Activated T-cell treated with anti-CD3 and anti-CD28 coated beads, Interleukin-2, amount 50 U/mL, for 72 hours (primary cell): ENCODE data around the gene PRR5. TPM values are rescaled to one million over a fixed set of nuclear protein-coding genes. Genes with fewer than 3 reads are reported as not detected.
"Not testable (repeated sequence)": the region's sequence is repeated elsewhere in the genome, so short reads cannot be mapped to it uniquely, and the experiment has no call there.

ENCODE experiments used
- ATAC-seq, 2 donors: fragments of 150-1000 bp; cut with Tn5 transposase; replicated peaks in 1 of 2; 2 replicates each; pipeline ENCODE4 v1.10.0; 2021; ENCODE audit warnings: moderate library complexity in 2 of 2, mild to moderate bottlenecking in 1 of 2
- DNase-seq, 2 donors: peaks; one replicate each; pipeline ENCODE4 v3.0.0; 2021 to 2022; ENCODE audit warnings: mixed read lengths in 1 of 2
- H3K27ac Mint-ChIP-seq: one replicate; pipeline ENCODE4 v1.8.0; 2022; ENCODE audit warnings: mild to moderate bottlenecking, moderate library complexity, mixed read lengths
- H3K27me3 Mint-ChIP-seq: one replicate; pipeline ENCODE4 v1.8.0; 2022; ENCODE audit warnings: low read depth, mixed read lengths
- H3K36me3 Mint-ChIP-seq, 2 donors: one replicate each; pipeline ENCODE4 v1.8.0; 2022; ENCODE audit warnings: mixed read lengths in 2 of 2, mild to moderate bottlenecking in 1 of 2; ENCODE audit not compliant: insufficient read depth in 2 of 2
- H3K4me1 Mint-ChIP-seq: one replicate; pipeline ENCODE4 v1.8.0; 2022; ENCODE audit warnings: low read depth, mixed read lengths
- H3K4me3 Mint-ChIP-seq, 2 donors: one replicate each; pipeline ENCODE4 v1.8.0; 2022; ENCODE audit warnings: mild to moderate bottlenecking in 2 of 2, mixed read lengths in 2 of 2, moderate library complexity in 2 of 2
- H3K9me3 Mint-ChIP-seq, 2 donors: one replicate each; pipeline ENCODE4 v1.8.0; 2022; ENCODE audit warnings: mixed read lengths in 2 of 2
- total RNA-seq, 2 donors: library from RNA; stranded (reverse); gene quantifications; one replicate each; pipeline ENCODE4 v1.2.3, GENCODE V29; 2022

Gene PRR5
- 10 to 100 TPM; 11.7 to 12.0 TPM for total RNA-seq

GRCh38 chr22:44701824-44702478, at the start of gene PRR5:
PRR5 (plus strand) TSS chr22:44702204; CDS start chr22:44702475, 271 bp downstream.
- DNase-seq (peak; percentile 82 to 86), ATAC-seq (peak; percentile 91)
- H3K27me3 Mint-ChIP-seq = no peaks in the 10 kb centered on the region
- H3K4me3 Mint-ChIP-seq = peak within 1 kb of the TSS; percentile 75
- H3K27ac Mint-ChIP-seq = no peak within 1 kb of the TSS
- no peaks in the 10 kb centered on the region for H3K9me3 Mint-ChIP-seq
- no peaks in the 10 kb centered on the region for H3K36me3 Mint-ChIP-seq
- peaks cover 26% of the 10 kb centered on the region for H3K4me1 Mint-ChIP-seq

- H3K4me3 Mint-ChIP-seq, H3K36me3 Mint-ChIP-seq, H3K27me3 Mint-ChIP-seq, H3K4me1 Mint-ChIP-seq, DNase-seq, ATAC-seq, H3K9me3 Mint-ChIP-seq, H3K27ac Mint-ChIP-seq: not testable (repeated sequence)
These were observed 49.1 kb upstream of the PRR5 start for GRCh38 chr22:44652866-44653265.

- Mint-ChIP-seq H3K4me1 (peaks cover 1% of the 10 kb centered on the region), H3K27me3 (no peaks in the 10 kb centered on the region), H3K4me3 (no peak overlapping the region), H3K27ac (no peak overlapping the region), H3K36me3 (no peaks in the 10 kb centered on the region), H3K9me3 (no peaks in the 10 kb centered on the region)
- DNase-seq = no peak
- ATAC-seq = no peak
These were observed 43.6 kb upstream of the PRR5 start for GRCh38 chr22:44658311-44658953.

- Mint-ChIP-seq H3K9me3 (no peaks in the 10 kb centered on the region), H3K4me3 (no peak overlapping the region), H3K27ac (no peak overlapping the region), H3K27me3 (no peaks in the 10 kb centered on the region), H3K36me3 (no peaks in the 10 kb centered on the region), H3K4me1 (peaks cover 8% of the 10 kb centered on the region)
- no peak for DNase-seq
- ATAC-seq = no peak
These were observed 42.9 kb upstream of the PRR5 start for GRCh38 chr22:44659140-44659539.

GRCh38 chr22:44660051-44660830, 41.8 kb upstream of the PRR5 start:
- H3K4me3 Mint-ChIP-seq = no peak overlapping the region
- H3K4me1 Mint-ChIP-seq = peaks cover 19% of the 10 kb centered on the region
- ATAC-seq (no peak), DNase-seq (no peak)
- no peaks in the 10 kb centered on the region for H3K36me3 Mint-ChIP-seq
- H3K9me3 Mint-ChIP-seq = no peaks in the 10 kb centered on the region
- H3K27me3 Mint-ChIP-seq = no peaks in the 10 kb centered on the region
- H3K27ac Mint-ChIP-seq = no peak overlapping the region

- H3K9me3 Mint-ChIP-seq = no peaks in the 10 kb centered on the region
- no peaks in the 10 kb centered on the region for H3K36me3 Mint-ChIP-seq
- no peak overlapping the region for H3K27ac Mint-ChIP-seq
- DNase-seq (no peak), ATAC-seq (no peak)
- no peaks in the 10 kb centered on the region for H3K27me3 Mint-ChIP-seq
- no peak overlapping the region for H3K4me3 Mint-ChIP-seq
- peaks cover 24% of the 10 kb centered on the region for H3K4me1 Mint-ChIP-seq
These were observed 40.9 kb upstream of the PRR5 start for GRCh38 chr22:44661070-44661469.

GRCh38 chr22:44661659-44662569, 40.1 kb upstream of the PRR5 start:
- ATAC-seq (no peak), DNase-seq (no peak)
- Mint-ChIP-seq H3K9me3 (no peaks in the 10 kb centered on the region), H3K4me1 (peaks cover 24% of the 10 kb centered on the region), H3K27ac (no peak overlapping the region), H3K4me3 (no peak overlapping the region), H3K27me3 (no peaks in the 10 kb centered on the region), H3K36me3 (no peaks in the 10 kb centered on the region)

GRCh38 chr22:44663256-44663999, 38.6 kb upstream of the PRR5 start:
- peaks cover 33% of the 10 kb centered on the region for H3K4me1 Mint-ChIP-seq
- ATAC-seq (no peak), DNase-seq (no peak)
- no peaks in the 10 kb centered on the region for H3K9me3 Mint-ChIP-seq
- no peaks in the 10 kb centered on the region for H3K36me3 Mint-ChIP-seq
- H3K4me3 Mint-ChIP-seq = no peak overlapping the region
- H3K27ac Mint-ChIP-seq = no peak overlapping the region
- H3K27me3 Mint-ChIP-seq = no peaks in the 10 kb centered on the region

- no peaks in the 10 kb centered on the region for H3K27me3 Mint-ChIP-seq
- no peaks in the 10 kb centered on the region for H3K9me3 Mint-ChIP-seq
- no peak overlapping the region for H3K27ac Mint-ChIP-seq
- peaks cover 33% of the 10 kb centered on the region for H3K4me1 Mint-ChIP-seq
- DNase-seq = peak; percentile 62 to 70
- peak overlapping the region; percentile 10 to 34 for H3K4me3 Mint-ChIP-seq
- H3K36me3 Mint-ChIP-seq = no peaks in the 10 kb centered on the region
- peak; percentile 56 to 63 for ATAC-seq
These were observed 37.9 kb upstream of the PRR5 start for GRCh38 chr22:44664149-44664548.

GRCh38 chr22:44665115-44665514, 36.9 kb upstream of the PRR5 start:
- Mint-ChIP-seq H3K27me3 (no peaks in the 10 kb centered on the region), H3K9me3 (no peaks in the 10 kb centered on the region), H3K27ac (no peak overlapping the region)

GRCh38 chr22:44666207-44666585, 35.8 kb upstream of the PRR5 start:
- no peak overlapping the region for H3K4me3 Mint-ChIP-seq
- H3K27ac Mint-ChIP-seq = no peak overlapping the region
- no peaks in the 10 kb centered on the region for H3K9me3 Mint-ChIP-seq
- H3K36me3 Mint-ChIP-seq = no peaks in the 10 kb centered on the region
- no peak for ATAC-seq
- H3K27me3 Mint-ChIP-seq = no peaks in the 10 kb centered on the region
- DNase-seq = no peak
- peaks cover 43% of the 10 kb centered on the region for H3K4me1 Mint-ChIP-seq

More at GRCh38 chr22:44665115-44665514, 36.9 kb upstream of the PRR5 start:
- H3K36me3 Mint-ChIP-seq = no peaks in the 10 kb centered on the region
- ATAC-seq = no peak
- DNase-seq = no peak
- peaks cover 33% of the 10 kb centered on the region for H3K4me1 Mint-ChIP-seq
- peak overlapping the region in 1 of 2 donors; percentile 31 for H3K4me3 Mint-ChIP-seq

GRCh38 chr22:44667276-44667675, 34.7 kb upstream of the PRR5 start:
- peaks cover 54% of the 10 kb centered on the region for H3K4me1 Mint-ChIP-seq
- H3K36me3 Mint-ChIP-seq = no peaks in the 10 kb centered on the region
- peak overlapping the region; percentile 49 to 62 for H3K4me3 Mint-ChIP-seq
- DNase-seq (no peak), ATAC-seq (no peak)
- no peaks in the 10 kb centered on the region for H3K9me3 Mint-ChIP-seq
- no peak overlapping the region for H3K27ac Mint-ChIP-seq
- H3K27me3 Mint-ChIP-seq = no peaks in the 10 kb centered on the region
